Stimulated activated CD4-positive, alpha-beta T cell treated with anti-CD3 and anti-CD28 coated beads, Interleukin-2, amount 100 ng/mL, for 24 hours (primary cell): ENCODE measurements around the gene VAX1.
"Not testable (repeated sequence)": the region's sequence is repeated elsewhere in the genome, so short reads cannot be mapped to it uniquely, and the experiment has no call there.

Experiments used
- DNase-seq, 2 donors: peaks; one replicate each; pipeline ENCODE4 v3.0.0-alpha.2; 2020

VAX1 gene

GRCh38 chr10:117134306-117135025, 3.6 kb downstream of the VAX1 start:
- DNase-seq = peak in 1 of 2 donors; percentile 22

- no peak for DNase-seq
These were observed 4.1 kb downstream of the VAX1 start for GRCh38 chr10:117134056-117134305.

GRCh38 chr10:117133273-117134055, 4.6 kb downstream of the VAX1 start:
- no peak for DNase-seq

- no peak for DNase-seq
These were observed 5.3 kb downstream of the VAX1 start for GRCh38 chr10:117132751-117133231.

- peak in 1 of 2 donors; percentile 27 for DNase-seq
These were observed 6.4 kb downstream of the VAX1 start for GRCh38 chr10:117131376-117132327.

- DNase-seq = no peak
These were observed 7.2 kb downstream of the VAX1 start for GRCh38 chr10:117130862-117131375.

- DNase-seq = no peak
These were observed 7.7 kb downstream of the VAX1 start for GRCh38 chr10:117130346-117130745.

GRCh38 chr10:117126645-117127044, 11.4 kb downstream of the VAX1 start:
- not testable (repeated sequence) for DNase-seq

GRCh38 chr10:117126034-117126433, 12.0 kb downstream of the VAX1 start:
- no peak for DNase-seq

- DNase-seq = no peak
These were observed 25.9 kb downstream of the VAX1 start for GRCh38 chr10:117112220-117112619.

- DNase-seq = no peak
These were observed 30.8 kb downstream of the VAX1 start for GRCh38 chr10:117107238-117107637.

GRCh38 chr10:117096599-117097201, 41.4 kb downstream of the VAX1 start:
- no peak for DNase-seq

GRCh38 chr10:117094856-117095255, 43.2 kb downstream of the VAX1 start:
- no peak for DNase-seq

GRCh38 chr10:117092386-117092785, 45.7 kb downstream of the VAX1 start:
- DNase-seq = no peak

- no peak for DNase-seq
These were observed 47.2 kb downstream of the VAX1 start for GRCh38 chr10:117090834-117091233.

- DNase-seq = no peak
These were observed 50.5 kb downstream of the VAX1 start for GRCh38 chr10:117087521-117087920.

GRCh38 chr10:117086546-117086945, 51.5 kb downstream of the VAX1 start:
- no peak for DNase-seq

GRCh38 chr10:117084421-117085246, 53.4 kb downstream of the VAX1 start:
- DNase-seq = not testable (repeated sequence)
